NCI-H526 (cell line): ENCODE measurements around the gene EYS.

Experiments
- DNase-seq, 2 experiments: peaks; one replicate each; lab custom pipeline; 2025; lab: John Stamatoyannopoulos, UW

EYS gene

GRCh38 chr6:64817525-64817924, 889.5 kb downstream of the EYS start:
- no peak for DNase-seq

- no peak for DNase-seq
Observed at GRCh38 chr6:64815718-64816117, 891.3 kb downstream of the EYS start.

- DNase-seq: no peak
Observed at GRCh38 chr6:64812138-64812537, 894.9 kb downstream of the EYS start.

- DNase-seq: no peak
Observed at GRCh38 chr6:64811119-64811518, 895.9 kb downstream of the EYS start.

GRCh38 chr6:64807785-64808184, 899.2 kb downstream of the EYS start:
- no peak for DNase-seq

GRCh38 chr6:64803470-64804166, 903.4 kb downstream of the EYS start:
- no peak for DNase-seq

GRCh38 chr6:64792534-64792933, 914.5 kb downstream of the EYS start:
- no peak for DNase-seq

- DNase-seq: no peak
Observed at GRCh38 chr6:64789476-64789875, 917.5 kb downstream of the EYS start.

- DNase-seq: no peak
Observed at GRCh38 chr6:64786736-64787135, 920.3 kb downstream of the EYS start.

GRCh38 chr6:64782877-64783276, 924.1 kb downstream of the EYS start:
- DNase-seq: no peak

- no peak for DNase-seq
Observed at GRCh38 chr6:64777941-64778785, 928.9 kb downstream of the EYS start.

- no peak for DNase-seq
Observed at GRCh38 chr6:64776359-64776758, 930.7 kb downstream of the EYS start.

- no peak for DNase-seq
Observed at GRCh38 chr6:64774881-64775280, 932.1 kb downstream of the EYS start.

GRCh38 chr6:64750910-64751309, 956.1 kb downstream of the EYS start:
- peak in 1 of 2 experiments; percentile 10 for DNase-seq

GRCh38 chr6:64737418-64737817, 969.6 kb downstream of the EYS start:
- no peak for DNase-seq

- DNase-seq: no peak
Observed at GRCh38 chr6:64736421-64736950, 970.5 kb downstream of the EYS start.

- no peak for DNase-seq
Observed at GRCh38 chr6:64733433-64733832, 973.6 kb downstream of the EYS start.

- peak; percentile 3 to 28 for DNase-seq
Observed at GRCh38 chr6:64732888-64733287, 974.1 kb downstream of the EYS start.

GRCh38 chr6:64729522-64729921, 977.5 kb downstream of the EYS start:
- DNase-seq: no peak

- no peak for DNase-seq
Observed at GRCh38 chr6:64727075-64727474, 980.0 kb downstream of the EYS start.

- no peak for DNase-seq
Observed at GRCh38 chr6:64724091-64724490, 982.9 kb downstream of the EYS start.

- DNase-seq: no peak
Observed at GRCh38 chr6:64723327-64724058, 983.5 kb downstream of the EYS start.
